Measurements from ENCODE around the gene PPP1R14C.

The PPP1R14C gene

GRCh38 chr6:150227281-150227680, 84.4 kb downstream of the PPP1R14C start:
- no peak for DNase-seq

DNA sequence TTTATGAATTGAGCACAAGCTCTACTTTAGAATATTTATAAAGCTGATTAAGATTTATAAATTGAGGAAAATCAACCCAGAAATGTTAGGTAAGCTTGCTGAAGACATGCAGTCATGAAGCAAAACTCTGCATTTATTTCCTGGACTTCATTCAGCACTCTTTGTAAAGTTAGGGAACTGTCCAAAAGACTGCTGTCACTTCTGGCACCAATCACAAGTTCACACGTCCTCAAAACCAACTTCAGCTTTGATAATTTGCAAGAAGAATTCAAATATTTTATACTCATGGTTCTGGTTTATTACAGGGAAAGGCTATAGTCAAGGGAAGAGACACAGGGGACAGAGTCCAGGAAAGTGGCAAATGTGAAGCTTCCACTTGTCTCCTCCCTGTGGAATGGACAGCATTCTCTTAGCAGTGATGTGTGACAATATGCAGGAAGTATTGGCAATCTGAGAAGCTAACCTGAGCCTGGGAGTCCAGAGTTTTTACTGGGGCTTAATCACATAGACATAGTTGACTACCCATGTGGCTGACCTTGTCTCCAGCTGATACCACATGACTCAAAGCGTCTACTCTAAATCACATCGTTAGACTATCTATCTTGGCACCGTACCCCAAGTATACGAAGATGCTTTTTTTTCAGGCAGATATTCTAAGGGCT, 85.4 kb downstream of the PPP1R14C start:
- no peak for DNase-seq

GRCh38 chr6:150229436-150230163, 86.8 kb downstream of the PPP1R14C start:
- no peak for DNase-seq

DNA sequence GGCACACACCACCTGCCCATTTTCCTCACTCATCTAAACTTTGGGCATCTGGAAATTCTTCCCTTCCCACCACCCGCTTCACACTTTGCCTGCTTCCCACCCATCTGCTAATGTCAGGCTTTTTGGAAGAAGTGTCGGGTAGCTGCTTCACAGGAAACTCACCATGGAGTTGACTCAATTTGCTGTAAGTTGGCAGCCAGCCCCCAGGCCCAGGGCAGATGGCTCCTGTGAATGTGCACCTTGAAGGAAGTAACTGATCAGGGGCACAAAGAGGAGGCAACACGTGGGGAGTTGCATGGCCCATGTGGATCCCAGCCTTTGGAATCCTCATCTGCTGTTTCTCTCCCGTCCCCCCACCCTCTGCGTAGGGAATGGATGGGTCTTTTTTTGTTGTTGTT, 87.3 kb downstream of the PPP1R14C start:
- no peak for DNase-seq

DNA sequence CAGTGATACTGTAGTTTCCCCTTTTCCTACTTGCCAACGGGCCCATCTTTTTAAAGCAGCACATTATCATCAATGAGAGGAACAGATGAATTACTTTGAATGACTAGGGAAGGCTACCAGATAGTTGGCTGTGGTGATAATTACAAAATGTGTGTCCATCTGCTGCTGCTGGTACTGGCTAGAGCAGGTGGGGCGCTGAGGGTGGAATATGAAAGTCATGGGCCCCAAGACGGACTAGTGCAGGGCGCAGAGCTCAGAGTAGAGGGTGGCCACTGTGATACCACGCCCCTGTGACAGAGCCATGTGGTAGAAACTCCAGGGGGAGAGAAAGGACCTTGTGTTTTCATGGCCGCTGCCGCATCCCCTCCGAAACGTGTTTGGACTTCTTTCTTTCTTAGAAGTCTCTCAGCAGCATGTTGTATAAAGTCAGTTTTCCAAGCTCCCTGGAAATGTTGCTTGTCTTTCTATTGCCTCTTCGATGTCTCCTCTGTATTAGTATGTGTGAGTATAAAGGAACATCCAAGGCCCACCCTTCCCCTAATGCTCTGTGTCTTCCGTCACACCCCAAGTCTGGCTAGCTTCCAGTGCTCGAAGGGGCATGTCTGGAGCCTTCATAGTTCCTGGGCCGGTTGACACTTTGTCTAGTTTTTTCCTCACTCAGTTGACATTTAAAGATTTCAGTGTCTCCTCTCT, 88.1 kb downstream of the PPP1R14C start:
- no peak for DNase-seq

DNA sequence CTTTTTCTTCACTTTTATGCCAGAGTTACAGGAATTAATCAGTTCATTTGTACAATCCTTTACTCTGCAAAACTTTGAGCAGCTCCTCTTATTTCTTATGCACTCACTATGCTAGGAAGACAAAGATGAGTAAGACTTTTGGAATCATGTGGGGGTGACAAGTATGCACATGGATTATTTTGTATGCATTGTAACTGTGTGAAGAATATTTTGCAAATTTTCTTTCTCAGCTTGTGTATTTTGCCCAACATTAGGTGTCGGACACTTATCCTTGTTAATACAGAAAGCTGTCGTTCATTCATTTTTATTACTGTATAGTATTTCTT, 88.6 kb downstream of the PPP1R14C start:
- no peak for DNase-seq

- DNase-seq: no peak
These were observed 91.0 kb downstream of the PPP1R14C start for GRCh38 chr6:150233843-150234269.

GRCh38 chr6:150235218-150235617, 92.4 kb downstream of the PPP1R14C start:
- no peak for DNase-seq

DNA sequence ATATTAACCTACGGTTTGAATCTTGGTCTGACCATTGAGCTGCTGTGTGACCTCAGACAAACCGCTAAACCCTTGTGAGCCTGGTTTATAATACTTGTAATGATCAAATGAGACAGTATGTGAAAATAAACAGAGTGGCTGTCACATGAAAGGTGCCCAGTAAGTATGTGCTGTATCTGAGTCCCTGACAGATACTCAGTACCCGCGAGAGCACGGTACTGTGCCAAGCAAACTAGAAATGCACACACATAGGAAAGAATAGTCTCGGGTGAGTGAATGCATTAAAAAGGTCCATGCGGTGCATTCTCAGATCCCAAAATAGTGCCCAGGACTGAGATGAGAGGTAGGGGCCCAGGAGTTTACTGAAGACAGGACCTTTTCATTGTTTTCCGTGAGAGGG, 93.3 kb downstream of the PPP1R14C start:
- no peak for DNase-seq

- no peak for DNase-seq
These were observed 93.7 kb downstream of the PPP1R14C start for GRCh38 chr6:150236544-150236943.

GRCh38 chr6:150237626-150238025, 94.8 kb downstream of the PPP1R14C start:
- DNase-seq: no peak

DNA sequence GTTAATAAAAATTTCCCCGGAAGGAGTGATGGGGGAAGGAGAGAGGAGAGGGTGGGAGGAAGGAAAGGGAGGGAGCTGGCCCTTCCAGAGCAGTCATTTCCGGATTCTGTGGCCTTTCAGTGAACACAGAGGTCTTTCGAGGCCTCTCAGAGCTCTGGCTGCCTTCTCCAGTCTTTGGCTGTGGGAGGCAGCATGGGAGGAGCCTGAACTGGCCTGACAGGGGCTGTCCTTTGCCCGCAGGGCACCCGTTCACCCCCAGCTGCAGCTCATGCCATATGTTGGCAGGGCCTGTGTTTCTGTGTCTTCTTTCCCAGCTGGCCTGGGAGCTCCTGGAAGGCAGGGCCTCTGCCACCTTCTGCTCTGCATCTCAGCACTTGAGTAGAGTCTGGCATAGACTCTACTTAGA, 95.5 kb downstream of the PPP1R14C start:
- no peak for DNase-seq

- DNase-seq: no peak
These were observed 96.1 kb downstream of the PPP1R14C start for GRCh38 chr6:150238846-150239407.

- DNase-seq: peak; percentile 58
These were observed 98.9 kb downstream of the PPP1R14C start for GRCh38 chr6:150241756-150242155.

GRCh38 chr6:150243620-150244314, 100.9 kb downstream of the PPP1R14C start:
- no peak for DNase-seq

DNA sequence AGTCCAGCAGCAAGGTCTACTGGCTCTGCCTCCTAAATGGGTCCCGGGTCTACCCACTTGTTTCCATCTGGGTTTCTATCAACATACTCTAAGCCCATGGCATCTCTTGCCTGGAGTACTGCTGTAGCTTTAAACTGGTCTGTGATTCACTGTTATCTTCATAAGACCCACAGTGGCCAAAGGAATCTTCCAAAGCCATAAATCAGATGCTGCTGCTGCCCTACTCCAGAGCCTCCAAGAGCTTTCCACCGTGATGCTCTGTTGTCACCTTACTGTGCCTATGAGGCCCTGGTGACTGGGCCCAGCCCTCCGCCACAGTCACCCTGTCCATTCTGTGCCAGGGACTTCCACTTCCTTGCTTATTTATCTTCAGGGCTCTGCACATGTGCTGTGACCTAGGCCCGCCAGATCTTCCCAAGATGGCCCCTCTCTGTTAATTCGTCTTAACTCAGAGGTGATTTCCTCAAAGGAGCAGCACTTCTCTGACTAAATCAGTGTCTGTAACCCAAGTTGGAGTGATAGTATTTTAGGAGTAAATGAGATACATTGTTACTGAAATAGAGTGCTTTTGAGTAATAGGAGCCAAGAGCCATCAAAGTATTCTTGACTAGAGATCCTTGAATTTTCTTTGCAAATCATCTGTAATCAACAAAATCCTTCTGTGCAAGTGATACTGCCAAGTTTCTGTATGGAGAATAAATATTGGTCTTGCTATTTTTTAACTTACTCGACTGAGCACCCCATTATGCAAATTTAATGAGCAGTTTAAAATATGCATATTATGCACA, 102.5 kb downstream of the PPP1R14C start:
- no peak for DNase-seq

GRCh38 chr6:150247803-150248202, 105.0 kb downstream of the PPP1R14C start:
- DNase-seq: no peak

GRCh38 chr6:150248300-150248699, 105.5 kb downstream of the PPP1R14C start:
- DNase-seq: no peak

GRCh38 chr6:150249261-150249660, 106.4 kb downstream of the PPP1R14C start:
- no peak for DNase-seq

DNA sequence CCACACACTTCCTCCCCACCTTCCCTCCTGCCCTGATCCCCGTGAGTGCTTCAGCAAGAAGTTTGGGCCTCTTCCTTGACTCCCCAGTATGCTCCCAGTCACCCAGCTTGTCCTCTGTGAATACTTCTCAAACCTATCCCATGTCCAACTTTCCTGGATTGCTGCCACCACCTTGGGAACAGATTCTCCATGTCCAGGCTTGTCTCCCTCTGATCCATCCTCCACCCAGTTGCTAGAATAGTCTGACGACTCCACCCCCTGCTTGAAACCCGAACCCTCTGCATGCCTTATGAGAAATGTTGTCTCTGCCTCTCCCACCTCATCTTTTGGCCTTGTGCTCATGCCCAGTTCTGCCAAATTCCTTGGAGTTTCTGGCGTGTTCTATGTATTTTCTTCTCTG, 108.0 kb downstream of the PPP1R14C start:
- DNase-seq: no peak

DNA sequence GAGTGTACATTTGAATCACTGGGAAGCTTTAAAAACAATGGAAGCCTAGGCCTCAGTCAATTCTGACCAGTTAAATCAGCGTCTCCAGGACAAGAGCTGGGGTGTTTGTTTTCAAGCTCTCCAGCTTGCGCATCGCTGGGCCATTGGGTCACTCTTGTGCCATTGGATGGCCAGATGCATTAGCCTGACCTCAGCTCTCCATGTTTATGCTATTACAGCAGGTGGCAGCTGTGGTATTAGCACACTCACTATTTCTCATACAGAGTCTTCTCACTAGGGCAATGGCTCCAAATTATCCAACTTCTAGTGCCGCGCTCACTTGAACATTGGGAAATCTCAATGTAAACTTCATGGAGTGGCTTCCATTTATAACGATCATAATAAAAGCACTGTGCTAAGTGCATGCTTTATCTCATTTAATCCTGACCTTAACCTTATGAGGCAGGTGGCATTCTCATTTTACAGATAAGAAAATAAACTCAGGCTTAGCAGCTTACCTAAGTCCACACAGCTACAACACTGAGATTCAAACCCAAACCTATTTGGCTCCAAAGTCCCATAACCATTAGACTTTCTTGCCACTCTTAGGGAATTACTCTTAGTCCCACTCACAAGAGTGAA, 108.8 kb downstream of the PPP1R14C start:
- DNase-seq: no peak
